Measurements from ENCODE around the gene SKI.

The SKI gene

GRCh38 chr1:2274929-2275475 lies 46.9 kb downstream of the SKI start:
- Mint-ChIP-seq H3K36me3 (no peaks in the 10 kb centered on the region), H3K4me1 (peaks cover 56% of the 10 kb centered on the region), H3K4me3 (no peak overlapping the region), H3K9me3 (no peaks in the 10 kb centered on the region), H3K27ac (peak overlapping the region; percentile 40)
- DNase-seq (ENCODE audit: low spot score in 2 of 2) (no peak), ATAC-seq (no peak)

- no peak for ATAC-seq
- DNase-seq (ENCODE audit: low spot score in 2 of 2): no peak
- H3K4me1 Mint-ChIP-seq: peaks cover 55% of the 10 kb centered on the region
- no peaks in the 10 kb centered on the region for H3K9me3 Mint-ChIP-seq
- H3K27ac Mint-ChIP-seq: peak overlapping the region; percentile 80
- H3K36me3 Mint-ChIP-seq: no peaks in the 10 kb centered on the region
- no peak overlapping the region for H3K4me3 Mint-ChIP-seq
Observed at GRCh38 chr1:2275796-2276536, 47.8 kb downstream of the SKI start.

- H3K27ac Mint-ChIP-seq: peak overlapping the region; percentile 80
- no peak for DNase-seq (ENCODE audit: low spot score in 2 of 2)
Observed at GRCh38 chr1:2276803-2277580, 48.9 kb downstream of the SKI start.

GRCh38 chr1:2277741-2278488 lies 49.8 kb downstream of the SKI start:
- Mint-ChIP-seq H3K27ac (no peak overlapping the region), H3K4me1 (peaks cover 47% of the 10 kb centered on the region), H3K9me3 (no peaks in the 10 kb centered on the region), H3K4me3 (no peak overlapping the region), H3K36me3 (no peaks in the 10 kb centered on the region)
- DNase-seq (ENCODE audit: low spot score in 2 of 2) (no peak), ATAC-seq (no peak)

More at GRCh38 chr1:2276803-2277580, 48.9 kb downstream of the SKI start:
- Mint-ChIP-seq H3K4me1 (peaks cover 50% of the 10 kb centered on the region), H3K9me3 (no peaks in the 10 kb centered on the region), H3K36me3 (no peaks in the 10 kb centered on the region), H3K4me3 (no peak overlapping the region)
- ATAC-seq: no peak

- DNase-seq (ENCODE audit: low spot score in 2 of 2): no peak
- Mint-ChIP-seq H3K4me1 (peaks cover 47% of the 10 kb centered on the region), H3K27ac (peak overlapping the region; percentile 78), H3K36me3 (no peaks in the 10 kb centered on the region), H3K4me3 (no peak overlapping the region), H3K9me3 (no peaks in the 10 kb centered on the region)
- no peak for ATAC-seq
Observed at GRCh38 chr1:2278591-2279209, 50.6 kb downstream of the SKI start.

GRCh38 chr1:2279210-2279639 lies 51.1 kb downstream of the SKI start:
- H3K27ac Mint-ChIP-seq: peak overlapping the region; percentile 78
- DNase-seq (ENCODE audit: low spot score in 2 of 2) (no peak), ATAC-seq (no peak)
- H3K9me3 Mint-ChIP-seq: no peaks in the 10 kb centered on the region
- H3K36me3 Mint-ChIP-seq: no peaks in the 10 kb centered on the region
- H3K4me3 Mint-ChIP-seq: no peak overlapping the region
- peaks cover 48% of the 10 kb centered on the region for H3K4me1 Mint-ChIP-seq

- DNase-seq (ENCODE audit: low spot score in 2 of 2): no peak
- Mint-ChIP-seq H3K4me1 (peaks cover 42% of the 10 kb centered on the region), H3K27ac (peak overlapping the region; percentile 78), H3K9me3 (no peaks in the 10 kb centered on the region), H3K36me3 (no peaks in the 10 kb centered on the region), H3K4me3 (no peak overlapping the region)
- no peak for ATAC-seq
Observed at GRCh38 chr1:2279817-2280216, 51.7 kb downstream of the SKI start.

- no peak for DNase-seq (ENCODE audit: low spot score in 2 of 2)
- H3K27ac Mint-ChIP-seq: no peak overlapping the region
- no peaks in the 10 kb centered on the region for H3K36me3 Mint-ChIP-seq
- no peaks in the 10 kb centered on the region for H3K9me3 Mint-ChIP-seq
- H3K4me1 Mint-ChIP-seq: peaks cover 18% of the 10 kb centered on the region
- ATAC-seq: no peak
- no peak overlapping the region for H3K4me3 Mint-ChIP-seq
Observed at GRCh38 chr1:2282556-2283270, 54.6 kb downstream of the SKI start.

- no peak for DNase-seq (ENCODE audit: low spot score in 2 of 2)
- Mint-ChIP-seq H3K4me1 (peaks cover 24% of the 10 kb centered on the region), H3K9me3 (no peaks in the 10 kb centered on the region), H3K36me3 (no peaks in the 10 kb centered on the region), H3K27ac (no peak overlapping the region), H3K4me3 (no peak overlapping the region)
- ATAC-seq: no peak
Observed at GRCh38 chr1:2283371-2283990, 55.4 kb downstream of the SKI start.

GRCh38 chr1:2283991-2284895 lies 56.1 kb downstream of the SKI start:
- ATAC-seq: peak; percentile 19
- Mint-ChIP-seq H3K4me3 (no peak overlapping the region), H3K9me3 (no peaks in the 10 kb centered on the region), H3K27ac (no peak overlapping the region), H3K36me3 (no peaks in the 10 kb centered on the region), H3K4me1 (peaks cover 29% of the 10 kb centered on the region)
- DNase-seq (ENCODE audit: low spot score in 2 of 2): no peak

GRCh38 chr1:2284932-2285331 lies 56.8 kb downstream of the SKI start:
- H3K9me3 Mint-ChIP-seq: no peaks in the 10 kb centered on the region
- H3K36me3 Mint-ChIP-seq: peaks cover 5% of the 10 kb centered on the region
- no peak for ATAC-seq
- peaks cover 32% of the 10 kb centered on the region for H3K4me1 Mint-ChIP-seq
- no peak overlapping the region for H3K27ac Mint-ChIP-seq
- H3K4me3 Mint-ChIP-seq: no peak overlapping the region
- DNase-seq (ENCODE audit: low spot score in 2 of 2): no peak

GRCh38 chr1:2286923-2287322 lies 58.8 kb downstream of the SKI start:
- H3K4me1 Mint-ChIP-seq: peaks cover 51% of the 10 kb centered on the region

GRCh38 chr1:2287649-2288048 lies 59.5 kb downstream of the SKI start:
- Mint-ChIP-seq H3K9me3 (no peaks in the 10 kb centered on the region), H3K36me3 (peaks cover 27% of the 10 kb centered on the region), H3K27ac (no peak overlapping the region), H3K4me1 (peaks cover 58% of the 10 kb centered on the region), H3K4me3 (no peak overlapping the region)
- ATAC-seq (no peak), DNase-seq (ENCODE audit: low spot score in 2 of 2) (no peak)

More at GRCh38 chr1:2286923-2287322, 58.8 kb downstream of the SKI start:
- peaks cover 21% of the 10 kb centered on the region for H3K36me3 Mint-ChIP-seq
- no peaks in the 10 kb centered on the region for H3K9me3 Mint-ChIP-seq
- DNase-seq (ENCODE audit: low spot score in 2 of 2) (no peak), ATAC-seq (no peak)
- peak overlapping the region; percentile 54 for H3K27ac Mint-ChIP-seq
- no peak overlapping the region for H3K4me3 Mint-ChIP-seq

Data from stimulated activated effector memory CD8-positive, alpha-beta T cell treated with anti-CD3 and anti-CD28 coated beads, Interleukin-12 subunit alpha, Interleukin-12 subunit beta, amount 100 ng/mL, for 72 hours (primary cell).